Naive B cell (primary cell): ENCODE data around the gene S100A13. TPM values are rescaled to one million over a fixed set of nuclear protein-coding genes. Genes with fewer than 3 reads are reported as not detected.
"Not testable (repeated sequence)": the region's sequence is repeated elsewhere in the genome, so short reads cannot be mapped to it uniquely, and the experiment has no call there.

Experiments used
- ATAC-seq, 2 donors: fragments of 150-1000 bp; cut with Tn5 transposase; 2 replicates each; pipeline ENCODE4 v1.10.0; 2021; ENCODE audit warnings: low read depth in 2 of 2, mild to moderate bottlenecking in 2 of 2, moderate library complexity in 2 of 2
- DNase-seq: peaks from one replicate; pipeline ENCODE4 v3.0.0; 2022
- H3K27ac Mint-ChIP-seq, 6 donors: one replicate each; pipeline ENCODE4 v1.8.0; 2020 to 2022; ENCODE audit warnings: mild to moderate bottlenecking in 6 of 6, mixed read lengths in 6 of 6, moderate library complexity in 5 of 6, inconsistent platforms in 2 of 6
- H3K27me3 Mint-ChIP-seq, 3 donors: one replicate each; pipeline ENCODE4 v1.8.0; 2021 to 2022; ENCODE audit warnings: mixed read lengths in 3 of 3, mild to moderate bottlenecking in 1 of 3
- H3K36me3 Mint-ChIP-seq, 2 donors: one replicate each; pipeline ENCODE4 v1.8.0; 2020 to 2022; ENCODE audit warnings: mixed read lengths in 2 of 2, inconsistent platforms in 1 of 2, mild to moderate bottlenecking in 1 of 2
- H3K4me1 Mint-ChIP-seq, 3 donors: one replicate each; pipeline ENCODE4 v1.8.0; 2020 to 2022; ENCODE audit warnings: mixed read lengths in 3 of 3, inconsistent platforms in 1 of 3, mild to moderate bottlenecking in 1 of 3, moderate library complexity in 1 of 3
- H3K4me3 Mint-ChIP-seq, 8 donors: one replicate each; pipeline ENCODE4 v1.8.0; 2020 to 2022; ENCODE audit warnings: mild to moderate bottlenecking in 8 of 8, mixed read lengths in 8 of 8, moderate library complexity in 8 of 8, inconsistent platforms in 2 of 8
- H3K9me3 Mint-ChIP-seq, 7 donors: one replicate each; pipeline ENCODE4 v1.8.0; 2020 to 2022; ENCODE audit warnings: mixed read lengths in 7 of 7, mild to moderate bottlenecking in 5 of 7, inconsistent platforms in 2 of 7, moderate library complexity in 1 of 7
- polyA plus RNA-seq, 6 donors: library from polyadenylated mRNA; unstranded; fragments of 300-500 nt; fragmentation: Illumina TruSeq; gene quantifications; one replicate each; pipeline ENCODE4 v1.2.3, GENCODE V29; 2021; ENCODE audit warnings: low read depth in 6 of 6

Gene S100A13
- 1 to 10 TPM in 4 of 6 donors, not detected in 2; 1.2 to 2.1 (median 1.6) TPM for polyA plus RNA-seq

GRCh38 chr1:153626904-153627714 is at the start of gene S100A13:
TSS of gene S100A13 (minus strand) at chr1:153627505. CDS start at chr1:153626472, 1,033 bp downstream.
- DNase-seq (no peak), ATAC-seq (peak; percentile 37 to 44)
- Mint-ChIP-seq H3K27me3 (no peaks in the 10 kb centered on the region), H3K36me3 (no peaks in the 10 kb centered on the region), H3K9me3 (no peaks in the 10 kb centered on the region), H3K4me1 (peaks cover 35 to 44% (median 36%) of the 10 kb centered on the region in 3 donors), H3K27ac (peak within 1 kb of the TSS in 4 of 6 donors; percentile 33 to 84 (median 71)), H3K4me3 (peak within 1 kb of the TSS in 6 of 8 donors; percentile 30 to 80 (median 71))

- H3K27me3 Mint-ChIP-seq: peaks cover 16 to 24% (median 20%) of the 10 kb centered on the region in 3 donors
- H3K36me3 Mint-ChIP-seq: no peaks in the 10 kb centered on the region
- ATAC-seq: no peak
- no peak for DNase-seq
- H3K9me3 Mint-ChIP-seq: no peaks in the 10 kb centered on the region
- H3K4me1 Mint-ChIP-seq: peaks cover 11 to 22% (median 13%) of the 10 kb centered on the region in 3 donors
- H3K4me3 Mint-ChIP-seq: peak overlapping the region in 6 of 8 donors; percentile 42 to 77 (median 68)
- H3K27ac Mint-ChIP-seq: peak overlapping the region in 5 of 6 donors; percentile 6 to 89 (median 32)
Observed at GRCh38 chr1:153673511-153673910, 46.2 kb upstream of the S100A13 start.

GRCh38 chr1:153671628-153672353 is 44.5 kb upstream of the S100A13 start:
- ATAC-seq: peak; percentile 22 to 30
- H3K27ac Mint-ChIP-seq: peak overlapping the region in 2 of 6 donors; percentile 27 to 86
- H3K4me3 Mint-ChIP-seq: not testable (repeated sequence)

GRCh38 chr1:153670859-153671627 is 43.7 kb upstream of the S100A13 start, which contains the start of gene ILF2:
TSS of gene ILF2 (minus strand) at chr1:153670993. CDS start at chr1:153670922, 71 bp downstream.
- DNase-seq (peak; percentile 97), ATAC-seq (peak; percentile 88 to 89)
- H3K4me3 Mint-ChIP-seq: no peak within 1 kb of the TSS
- peak within 1 kb of the TSS in 1 of 6 donors; percentile 32 for H3K27ac Mint-ChIP-seq
- H3K36me3 Mint-ChIP-seq: no peaks in the 10 kb centered on the region
- H3K9me3 Mint-ChIP-seq: no peaks in the 10 kb centered on the region
- H3K27me3 Mint-ChIP-seq: peaks cover 0 to under 1% (median 0%) of the 10 kb centered on the region in 3 donors
- peaks cover 4 to 18% (median 5%) of the 10 kb centered on the region in 3 donors for H3K4me1 Mint-ChIP-seq

More at GRCh38 chr1:153671628-153672353, 44.5 kb upstream of the S100A13 start:
- H3K36me3 Mint-ChIP-seq, H3K9me3 Mint-ChIP-seq, H3K27me3 Mint-ChIP-seq: not testable (repeated sequence)
- peaks cover 4 to 18% (median 5%) of the 10 kb centered on the region in 3 donors for H3K4me1 Mint-ChIP-seq
- peak; percentile 45 for DNase-seq

- DNase-seq (no peak), ATAC-seq (peak in 1 of 2 donors; percentile 1)
- no peak overlapping the region for H3K27ac Mint-ChIP-seq
- H3K4me1 Mint-ChIP-seq: peaks cover 4 to 18% (median 5%) of the 10 kb centered on the region in 3 donors
- peaks cover 0 to 4% of the 10 kb centered on the region in 2 donors for H3K36me3 Mint-ChIP-seq
- H3K27me3 Mint-ChIP-seq: no peaks in the 10 kb centered on the region
- no peak overlapping the region for H3K4me3 Mint-ChIP-seq
- no peaks in the 10 kb centered on the region for H3K9me3 Mint-ChIP-seq
Observed at GRCh38 chr1:153670257-153670858, 43.1 kb upstream of the S100A13 start.

- H3K36me3 Mint-ChIP-seq: peaks cover 0 to 10% of the 10 kb centered on the region in 2 donors
- peak overlapping the region in 3 of 6 donors; percentile 32 to 96 (median 62) for H3K27ac Mint-ChIP-seq
- peaks cover 4 to 18% (median 5%) of the 10 kb centered on the region in 3 donors for H3K4me1 Mint-ChIP-seq
- ATAC-seq (no peak), DNase-seq (no peak)
- no peaks in the 10 kb centered on the region for H3K27me3 Mint-ChIP-seq
- peak overlapping the region in 1 of 8 donors; percentile 66 for H3K4me3 Mint-ChIP-seq
- no peaks in the 10 kb centered on the region for H3K9me3 Mint-ChIP-seq
Observed at GRCh38 chr1:153669606-153670005, 42.3 kb upstream of the S100A13 start.

GRCh38 chr1:153668672-153669071 is 41.4 kb upstream of the S100A13 start:
- not testable (repeated sequence) for DNase-seq, H3K27me3 Mint-ChIP-seq, H3K9me3 Mint-ChIP-seq, ATAC-seq
- Mint-ChIP-seq H3K36me3 (peaks cover 0 to 10% of the 10 kb centered on the region in 2 donors), H3K27ac (peak overlapping the region in 1 of 6 donors; percentile 41), H3K4me3 (peak overlapping the region in 3 of 8 donors; percentile 45 to 55 (median 51)), H3K4me1 (peaks cover 4 to 18% (median 5%) of the 10 kb centered on the region in 3 donors)

- no peaks in the 10 kb centered on the region for H3K27me3 Mint-ChIP-seq
- peak overlapping the region in 1 of 8 donors; percentile 53 for H3K4me3 Mint-ChIP-seq
- ATAC-seq: no peak
- peaks cover 0 to 10% of the 10 kb centered on the region in 2 donors for H3K36me3 Mint-ChIP-seq
- no peaks in the 10 kb centered on the region for H3K9me3 Mint-ChIP-seq
- no peak overlapping the region for H3K27ac Mint-ChIP-seq
- no peak for DNase-seq
- H3K4me1 Mint-ChIP-seq: peaks cover 4 to 18% (median 7%) of the 10 kb centered on the region in 3 donors
Observed at GRCh38 chr1:153667439-153667838, 40.1 kb upstream of the S100A13 start.

- Mint-ChIP-seq H3K36me3 (peaks cover 0 to 18% of the 10 kb centered on the region in 2 donors), H3K4me3 (no peak overlapping the region), H3K9me3 (no peaks in the 10 kb centered on the region), H3K4me1 (peaks cover 5 to 20% (median 19%) of the 10 kb centered on the region in 3 donors), H3K27ac (no peak overlapping the region), H3K27me3 (no peaks in the 10 kb centered on the region)
- no peak for DNase-seq
- no peak for ATAC-seq
Observed at GRCh38 chr1:153663211-153663610, 35.9 kb upstream of the S100A13 start.

- H3K4me1 Mint-ChIP-seq: peaks cover 4 to 18% (median 17%) of the 10 kb centered on the region in 3 donors
- ATAC-seq (no peak), DNase-seq (no peak)
- H3K4me3 Mint-ChIP-seq: peak overlapping the region in 1 of 8 donors; percentile 48
- H3K27me3 Mint-ChIP-seq: no peaks in the 10 kb centered on the region
- no peak overlapping the region for H3K27ac Mint-ChIP-seq
- peaks cover 0 to 18% of the 10 kb centered on the region in 2 donors for H3K36me3 Mint-ChIP-seq
- no peaks in the 10 kb centered on the region for H3K9me3 Mint-ChIP-seq
Observed at GRCh38 chr1:153662269-153662668, 35.0 kb upstream of the S100A13 start.

- peaks cover 0 to 18% of the 10 kb centered on the region in 2 donors for H3K36me3 Mint-ChIP-seq
Observed at GRCh38 chr1:153661111-153661708, 33.9 kb upstream of the S100A13 start.

GRCh38 chr1:153659656-153660055 is 32.4 kb upstream of the S100A13 start:
- DNase-seq: no peak
- Mint-ChIP-seq H3K27ac (peak overlapping the region in 4 of 6 donors; percentile 58 to 93 (median 74)), H3K36me3 (peaks cover 0 to 8% of the 10 kb centered on the region in 2 donors), H3K9me3 (no peaks in the 10 kb centered on the region), H3K27me3 (no peaks in the 10 kb centered on the region), H3K4me1 (peaks cover 4 to 18% (median 17%) of the 10 kb centered on the region in 3 donors), H3K4me3 (peak overlapping the region; percentile 88 to 98 (median 96))
- ATAC-seq: no peak

More at GRCh38 chr1:153661111-153661708, 33.9 kb upstream of the S100A13 start:
- ATAC-seq (no peak), DNase-seq (no peak)
- Mint-ChIP-seq H3K27me3 (no peaks in the 10 kb centered on the region), H3K27ac (peak overlapping the region in 4 of 6 donors; percentile 55 to 89 (median 62)), H3K9me3 (no peaks in the 10 kb centered on the region), H3K4me1 (peaks cover 4 to 18% (median 17%) of the 10 kb centered on the region in 3 donors), H3K4me3 (peak overlapping the region in 6 of 8 donors; percentile 15 to 86 (median 46))
